ENCODE data around the gene CADPS.

Gene CADPS

DNA sequence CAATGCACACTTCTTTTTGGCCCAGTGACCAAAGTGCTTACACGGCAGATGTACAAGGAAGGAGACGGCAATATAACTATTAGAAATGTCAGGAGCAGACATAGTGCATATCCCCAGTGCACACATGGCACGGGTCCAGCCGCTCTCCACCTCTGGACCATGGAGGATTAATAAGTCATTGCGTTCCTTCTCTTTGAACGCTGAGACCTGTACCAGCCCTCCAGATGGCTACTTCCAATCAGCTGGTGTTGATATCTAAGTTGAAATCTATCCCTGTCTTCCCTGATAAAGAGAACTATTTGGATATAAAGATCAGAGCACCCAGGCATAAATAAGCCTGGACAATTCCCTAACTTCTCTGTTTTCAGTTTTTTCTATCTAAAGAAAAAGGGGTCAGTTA lies 212.5 kb downstream of the CADPS start:
- DNase-seq (ENCODE audit: extremely low spot score, insufficient read length, low read depth) (no peak), FAIRE-seq (no peak)

DNA sequence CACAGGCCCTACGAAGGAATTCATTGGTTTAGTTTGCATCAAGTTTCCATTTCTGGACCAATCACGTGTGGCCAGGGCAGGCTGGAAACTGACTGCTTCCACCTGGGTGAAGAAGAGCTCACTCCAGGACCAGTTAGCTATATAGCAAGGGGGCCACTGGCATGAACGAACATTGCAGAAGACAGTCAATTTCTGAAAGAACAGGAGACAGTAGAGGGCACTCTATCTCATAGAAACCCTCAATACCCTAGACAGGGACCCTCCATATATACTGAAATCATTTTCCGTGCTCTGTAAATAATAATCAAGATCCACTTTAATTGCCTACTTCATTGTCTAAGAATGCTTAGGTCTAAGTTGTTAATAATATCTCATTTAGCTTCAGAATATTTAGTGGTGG lies 215.6 kb downstream of the CADPS start:
- FAIRE-seq = no peak
- no peak for DNase-seq (ENCODE audit: extremely low spot score, insufficient read length, low read depth)

DNA sequence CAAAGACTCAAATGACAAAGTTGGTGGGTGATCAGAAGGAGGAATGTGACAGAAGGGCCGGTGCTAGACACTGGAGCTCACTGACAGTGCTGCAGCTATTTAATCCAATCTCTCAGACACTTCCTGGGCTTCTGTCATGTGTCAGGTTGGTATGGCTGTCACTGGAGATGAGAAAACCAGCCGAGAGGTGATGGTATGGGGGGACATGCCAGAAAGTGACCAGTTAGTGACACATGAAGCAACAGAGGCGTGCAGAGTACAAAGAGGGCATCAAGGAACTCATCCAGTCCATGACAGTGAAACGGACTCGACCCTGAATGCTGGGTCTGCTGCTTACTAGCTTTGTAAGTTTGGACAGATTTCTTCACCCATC lies 219.5 kb downstream of the CADPS start:
- FAIRE-seq = no peak
- DNase-seq (ENCODE audit: extremely low spot score, insufficient read length, low read depth) = no peak

DNA sequence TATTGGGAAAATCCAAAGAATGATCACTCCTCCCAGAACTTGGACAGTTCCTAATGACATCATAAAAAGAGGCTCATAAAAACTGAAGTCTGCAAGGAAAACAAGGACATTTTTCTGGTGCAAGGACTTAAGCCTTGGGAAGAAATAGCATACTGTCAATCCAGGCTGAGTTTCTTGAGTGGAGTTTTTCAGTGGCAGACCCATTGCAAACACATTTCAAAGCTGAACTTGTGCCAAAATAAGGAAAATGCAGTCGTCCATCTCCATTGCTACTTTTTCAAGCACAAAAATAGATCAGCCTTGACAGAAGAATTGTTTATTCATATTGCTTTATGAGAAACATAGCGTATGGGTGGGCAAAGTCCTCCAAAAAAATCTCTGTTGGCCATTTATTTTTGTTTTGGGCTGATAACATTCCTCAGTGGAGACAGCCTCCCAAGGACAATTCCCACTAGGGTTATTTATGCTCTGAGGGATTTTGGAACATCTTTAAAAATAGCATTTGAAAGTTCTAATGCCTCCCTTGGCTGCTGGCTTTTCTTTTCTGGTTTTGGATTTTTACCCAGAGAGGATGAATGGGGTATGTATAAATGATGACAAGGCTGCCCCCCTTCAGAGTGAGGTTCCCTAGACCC lies 220.0 kb downstream of the CADPS start:
- no peak for DNase-seq (ENCODE audit: extremely low spot score, insufficient read length, low read depth)
- no peak for FAIRE-seq

DNA sequence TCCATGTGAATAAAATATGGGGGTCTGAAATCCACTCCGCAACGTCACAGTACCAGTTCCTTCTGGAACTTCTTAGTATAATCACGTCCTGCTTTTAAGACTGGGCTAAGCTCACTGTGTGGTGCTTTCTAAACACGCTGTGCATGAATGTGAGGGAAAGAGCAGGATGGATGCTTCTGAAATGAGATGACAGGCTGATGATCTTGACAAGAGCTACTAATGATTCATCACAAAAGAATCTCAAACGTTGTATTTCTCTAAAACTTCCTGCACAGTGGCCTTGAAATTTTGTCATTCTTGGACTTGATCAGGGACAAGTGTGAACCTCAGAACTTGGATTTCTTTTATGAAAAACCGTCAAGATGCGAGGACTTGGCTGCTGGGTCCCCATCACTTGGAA lies 221.4 kb downstream of the CADPS start:
- no peak for FAIRE-seq
- DNase-seq (ENCODE audit: extremely low spot score, insufficient read length, low read depth) = no peak

DNA sequence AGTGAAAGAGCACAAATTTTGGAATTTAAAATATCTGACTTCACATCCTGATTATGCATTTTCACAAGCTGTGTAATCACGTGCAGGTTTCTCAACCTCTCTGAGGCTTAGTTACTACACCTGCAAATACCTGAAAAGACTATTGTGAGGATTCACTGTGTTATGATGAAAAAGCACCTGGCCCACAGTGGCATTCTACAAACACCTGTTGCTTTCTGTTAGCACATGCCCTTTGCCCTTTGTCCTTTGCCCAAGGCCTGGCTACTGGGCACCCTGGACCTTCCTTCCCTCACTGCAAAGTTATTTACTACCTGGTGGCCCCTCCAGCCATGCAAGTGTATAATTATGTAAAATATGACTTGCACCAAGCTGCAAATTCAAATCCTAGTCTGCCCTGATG lies 227.5 kb downstream of the CADPS start:
- DNase-seq (ENCODE audit: extremely low spot score, insufficient read length, low read depth) (no peak), FAIRE-seq (no peak)

DNA sequence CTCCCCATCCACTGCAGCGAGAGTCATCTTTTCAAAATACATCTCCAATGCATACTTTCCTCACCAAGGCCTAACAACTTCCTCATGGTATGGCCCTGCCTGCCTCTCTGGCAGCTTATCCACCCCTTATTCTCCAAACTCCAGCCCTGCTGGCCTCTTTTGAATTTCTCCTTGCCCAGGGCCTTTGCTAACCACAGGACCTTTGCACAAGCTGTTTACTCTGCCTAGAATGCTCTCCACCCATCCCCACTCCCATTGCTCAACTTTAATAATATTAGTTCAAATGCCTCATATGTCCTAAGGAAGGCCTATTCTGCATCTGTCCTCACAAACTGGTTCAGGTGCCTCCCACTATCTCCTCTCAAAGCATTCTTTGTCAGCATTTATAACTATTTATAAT lies 230.7 kb downstream of the CADPS start:
- FAIRE-seq = no peak
- DNase-seq (ENCODE audit: extremely low spot score, insufficient read length, low read depth) = no peak

DNA sequence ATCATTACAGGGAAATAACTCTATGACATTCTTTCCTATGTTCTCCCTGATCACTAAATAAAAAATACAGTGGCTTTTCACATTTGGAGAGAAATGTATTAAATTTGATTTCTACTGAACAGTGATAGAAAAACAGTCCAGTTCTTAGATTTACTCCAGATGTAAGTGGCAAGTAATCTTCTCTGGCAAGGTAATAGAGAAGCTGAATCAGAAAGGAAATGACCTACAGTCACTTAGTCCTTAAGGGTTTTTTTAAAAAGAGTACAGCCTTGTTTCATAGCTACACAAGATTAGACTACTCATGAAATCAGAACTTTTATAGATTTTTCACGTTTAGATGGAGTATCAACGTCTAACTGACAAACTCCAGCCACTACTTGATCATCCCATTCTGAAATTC lies 236.9 kb downstream of the CADPS start:
- no peak for FAIRE-seq
- DNase-seq (ENCODE audit: extremely low spot score, insufficient read length, low read depth) = no peak

DNA sequence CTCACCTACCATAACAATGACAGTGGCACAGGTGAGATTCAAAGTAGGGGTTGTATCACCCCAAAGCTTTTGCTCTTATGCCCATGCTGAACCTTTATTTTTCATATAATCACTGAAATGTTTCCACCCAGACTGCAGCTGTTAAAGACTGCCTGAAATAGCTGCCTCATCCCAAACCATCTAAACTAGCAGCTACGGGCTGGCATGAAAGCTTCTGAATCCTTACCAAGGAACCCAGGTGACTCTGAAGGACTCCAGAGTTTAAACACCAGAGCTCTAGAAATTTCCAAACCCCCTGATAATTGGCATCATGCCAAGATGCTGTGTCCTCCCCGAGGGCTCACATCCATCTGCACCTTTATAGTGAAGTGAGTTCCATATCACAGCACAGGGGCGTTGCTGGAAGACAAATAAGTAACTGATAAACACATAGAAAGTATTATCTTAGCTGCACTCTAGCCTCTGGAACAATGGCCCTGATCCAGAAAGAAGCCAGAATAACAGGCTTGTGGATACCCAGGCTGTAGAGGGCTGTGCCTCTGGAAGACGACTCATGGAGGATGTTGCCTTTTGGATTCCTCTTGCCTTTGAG lies 238.9 kb downstream of the CADPS start:
- FAIRE-seq (no peak), DNase-seq (ENCODE audit: extremely low spot score, insufficient read length, low read depth) (no peak)

DNA sequence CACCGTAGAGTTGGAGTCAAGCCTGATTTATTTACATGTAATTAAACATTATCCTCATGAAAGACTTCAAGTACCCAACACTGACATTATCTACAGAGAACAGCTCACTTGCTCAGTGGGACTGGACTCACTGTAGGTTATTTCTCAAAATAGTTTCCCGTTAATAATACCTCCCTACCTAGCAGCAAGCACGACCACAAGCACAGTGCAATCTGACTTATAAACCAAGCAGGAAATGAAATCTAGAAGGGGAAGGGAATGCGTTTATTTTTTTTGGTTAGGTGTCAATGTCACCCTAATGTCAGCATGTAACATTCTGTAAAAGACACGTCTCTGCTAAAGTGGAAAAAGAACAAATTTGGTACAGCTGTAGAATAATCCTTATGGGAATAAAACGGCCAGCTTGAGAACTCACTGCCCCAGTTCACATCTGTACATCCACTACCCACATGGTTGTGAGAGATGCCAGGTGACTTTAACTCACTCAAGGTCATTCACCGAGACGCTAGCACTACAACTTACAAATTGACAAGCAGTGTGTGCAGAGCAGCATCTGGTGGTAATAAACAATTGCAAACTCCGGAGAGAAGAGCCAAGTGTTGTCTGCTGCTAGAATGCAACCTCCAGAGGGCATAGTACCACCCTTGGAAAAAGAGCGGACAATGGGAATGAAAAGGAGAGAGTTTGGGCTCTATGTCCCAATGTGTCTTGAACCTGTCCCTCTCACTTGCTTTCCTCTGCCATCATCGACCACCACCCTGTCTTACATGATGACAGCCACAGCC lies 242.5 kb downstream of the CADPS start:
- DNase-seq (ENCODE audit: extremely low spot score, insufficient read length, low read depth) (no peak), FAIRE-seq (peak; percentile 59)

DNA sequence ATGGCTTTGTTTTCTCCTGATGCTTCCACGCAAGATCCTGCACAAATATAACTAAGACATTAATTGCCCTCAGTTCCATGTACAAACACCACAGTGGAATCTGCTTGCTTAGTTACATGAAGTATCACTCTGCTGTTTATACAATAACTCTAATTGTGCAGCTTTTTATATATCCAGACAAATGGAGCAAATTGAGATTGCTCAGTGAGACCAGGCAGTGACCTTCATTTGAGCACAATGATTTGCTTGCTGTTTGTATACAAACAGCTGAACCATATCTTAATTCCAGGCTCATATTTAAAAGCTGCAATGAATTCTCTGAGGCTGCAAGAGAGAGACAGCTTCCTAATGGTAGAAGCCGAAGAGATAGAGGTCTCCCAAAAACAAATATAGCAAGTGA lies 243.7 kb downstream of the CADPS start:
- no peak for FAIRE-seq
- DNase-seq (ENCODE audit: extremely low spot score, insufficient read length, low read depth) = no peak

DNA sequence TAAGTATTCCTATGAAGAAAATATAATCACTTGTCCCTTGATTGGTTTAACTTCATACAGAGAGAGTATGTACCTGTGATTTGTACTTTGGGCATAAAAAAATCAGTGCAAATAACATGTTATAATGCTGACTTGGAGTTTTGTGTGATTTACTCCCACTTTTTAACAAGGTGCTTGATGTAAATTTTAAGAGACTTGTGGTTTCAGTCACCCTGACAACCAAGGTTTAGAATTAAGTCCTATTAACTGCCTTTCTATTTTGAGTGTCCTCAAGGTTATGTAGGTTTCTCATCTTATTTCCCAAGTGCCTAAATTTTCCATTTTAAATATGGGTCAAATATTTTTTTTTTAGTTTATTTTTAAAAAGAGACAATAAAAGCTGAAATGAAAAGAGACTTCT lies 244.6 kb downstream of the CADPS start:
- peak; percentile 38 for FAIRE-seq

DNA sequence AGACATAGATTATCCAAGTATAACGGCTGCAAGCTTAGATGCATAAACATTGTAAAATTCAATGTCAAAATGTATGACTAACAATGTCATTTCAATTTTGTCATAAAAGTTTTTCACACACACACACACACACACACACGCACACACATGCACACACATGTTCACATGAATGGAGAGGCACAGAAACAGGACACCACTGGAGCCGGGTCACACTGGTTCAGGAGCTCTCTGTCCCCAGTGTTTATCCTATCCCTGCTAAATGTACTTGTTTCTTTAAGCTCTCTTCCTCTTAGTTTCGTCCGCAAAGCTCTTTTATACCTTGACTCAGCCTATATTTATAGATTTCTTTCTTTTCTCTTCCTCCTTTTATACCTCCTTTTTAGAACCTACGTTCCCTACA lies 249.9 kb downstream of the CADPS start:
- FAIRE-seq (no peak), DNase-seq (ENCODE audit: extremely low spot score, insufficient read length, low read depth) (no peak)

More for the DNA sequence above, 244.6 kb downstream of the CADPS start:
- no peak for DNase-seq (ENCODE audit: extremely low spot score, insufficient read length, low read depth)

DNA sequence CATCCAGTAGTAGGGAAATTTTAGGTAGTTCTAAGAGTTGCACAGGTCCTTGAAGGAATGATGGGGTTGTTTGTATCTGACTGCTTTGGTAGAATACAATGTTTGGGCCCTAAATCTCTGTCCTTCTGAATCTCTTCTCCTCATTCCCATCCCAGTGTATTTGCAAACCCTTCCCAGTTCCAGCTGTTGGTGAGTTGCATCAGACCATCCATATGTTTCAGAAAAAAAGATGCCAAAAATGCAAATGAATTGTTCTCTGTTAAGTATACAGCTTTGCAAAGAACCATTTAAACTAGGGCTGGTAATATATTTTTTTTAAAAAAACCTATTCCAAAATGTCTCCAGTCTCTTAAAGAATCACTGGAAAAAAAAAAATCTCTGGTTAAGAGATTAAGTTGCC lies 251.0 kb downstream of the CADPS start:
- DNase-seq (ENCODE audit: extremely low spot score, insufficient read length, low read depth) (no peak), FAIRE-seq (no peak)

DNA sequence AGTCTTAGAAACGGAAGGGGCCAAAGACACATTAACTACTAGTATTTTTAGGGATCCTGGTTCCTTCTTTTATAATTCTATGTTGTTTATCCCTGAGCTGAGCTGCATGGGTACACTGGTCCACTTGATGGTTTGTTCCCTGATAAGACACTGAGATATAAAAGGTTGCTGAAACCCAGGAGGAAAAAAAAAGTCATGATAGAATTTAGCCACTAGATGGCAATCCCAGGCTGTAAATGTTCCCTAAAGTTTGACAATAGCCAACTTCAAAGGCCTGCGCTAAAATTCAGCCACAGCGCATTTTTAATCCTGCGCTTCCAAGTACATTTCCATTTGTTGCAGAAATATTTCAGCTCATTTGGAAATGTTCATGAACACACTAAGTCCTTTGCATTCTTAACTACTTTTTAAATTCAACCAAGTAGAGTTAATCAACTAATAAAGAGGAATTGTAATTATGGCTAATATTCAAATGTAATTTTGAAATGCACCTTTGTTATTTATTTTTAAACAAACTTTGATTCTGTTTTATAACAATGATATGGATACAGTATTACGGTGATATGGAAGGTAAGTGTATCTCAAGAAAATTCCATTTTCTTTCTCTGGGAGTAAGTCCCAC lies 252.6 kb downstream of the CADPS start:
- peak; percentile 84 for FAIRE-seq

DNA sequence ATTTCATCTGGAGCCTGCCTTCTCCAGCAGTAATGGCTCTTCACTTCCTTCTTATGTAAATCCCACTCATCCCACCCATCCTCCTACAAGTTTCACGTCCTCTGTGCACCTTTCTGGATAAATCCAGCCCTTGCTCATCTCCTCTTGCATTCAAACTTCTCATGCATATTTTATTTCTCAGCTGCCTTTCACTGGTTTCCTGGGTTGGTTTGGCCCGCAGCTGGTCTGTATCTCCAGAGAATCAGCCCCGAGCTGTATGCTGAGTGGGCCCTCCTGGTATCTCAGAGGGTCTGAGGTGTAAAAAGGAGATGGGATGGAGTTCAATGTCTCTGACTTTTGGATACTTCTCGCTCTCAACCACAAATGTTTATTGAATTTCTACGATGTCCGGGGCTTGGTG lies 253.3 kb downstream of the CADPS start:
- no peak for DNase-seq (ENCODE audit: extremely low spot score, insufficient read length, low read depth)
- no peak for FAIRE-seq

More for the DNA sequence above, 252.6 kb downstream of the CADPS start:
- DNase-seq (ENCODE audit: extremely low spot score, insufficient read length, low read depth) = peak; percentile 7

DNA sequence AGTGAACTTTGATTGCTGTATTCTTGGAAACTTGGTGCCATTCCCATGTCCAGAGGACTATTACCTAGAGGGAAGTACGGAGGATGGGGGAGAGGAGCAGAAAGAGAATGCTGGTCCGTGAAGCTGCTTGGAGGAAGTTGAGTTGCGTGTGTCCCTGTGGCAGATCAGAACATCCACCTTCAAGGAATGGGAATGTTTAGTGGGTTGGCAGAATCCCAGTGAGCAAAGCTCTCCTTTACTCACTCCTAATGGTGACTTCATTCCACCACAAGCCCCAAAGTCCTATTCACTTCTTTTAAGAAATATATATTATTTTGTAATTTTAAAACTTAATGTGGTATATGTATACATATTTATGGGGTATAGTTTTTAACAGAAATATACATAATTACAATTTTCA lies 254.0 kb downstream of the CADPS start:
- DNase-seq (ENCODE audit: extremely low spot score, insufficient read length, low read depth) (no peak), FAIRE-seq (no peak)

DNA sequence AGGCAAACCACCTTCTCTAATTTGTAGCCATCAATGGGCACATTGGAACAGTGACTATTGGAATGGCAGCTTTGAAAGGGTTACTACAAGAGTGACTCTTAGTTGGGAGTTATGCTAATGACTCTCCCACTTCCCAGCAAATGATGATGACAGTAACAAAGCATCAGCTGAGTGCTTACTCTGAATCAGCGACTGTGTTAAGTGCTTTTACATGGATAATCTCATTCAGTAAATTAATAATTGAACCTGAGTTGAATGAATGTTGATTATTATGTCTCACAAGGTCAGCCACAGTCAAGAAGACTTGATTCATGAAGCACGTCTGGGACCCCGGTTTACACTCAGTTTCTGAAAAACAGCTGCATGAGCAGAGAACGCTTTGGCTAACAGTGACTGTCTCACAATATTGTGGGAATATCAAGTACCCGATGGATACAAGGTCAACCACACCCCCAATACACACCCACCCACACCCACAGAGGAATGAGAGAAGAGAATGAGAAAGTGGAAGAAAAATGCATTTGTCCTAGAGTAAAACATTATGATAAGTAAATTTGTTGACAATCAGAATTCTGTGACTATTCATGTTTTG lies 259.9 kb downstream of the CADPS start:
- FAIRE-seq (no peak), DNase-seq (ENCODE audit: extremely low spot score, insufficient read length, low read depth) (no peak)

DNA sequence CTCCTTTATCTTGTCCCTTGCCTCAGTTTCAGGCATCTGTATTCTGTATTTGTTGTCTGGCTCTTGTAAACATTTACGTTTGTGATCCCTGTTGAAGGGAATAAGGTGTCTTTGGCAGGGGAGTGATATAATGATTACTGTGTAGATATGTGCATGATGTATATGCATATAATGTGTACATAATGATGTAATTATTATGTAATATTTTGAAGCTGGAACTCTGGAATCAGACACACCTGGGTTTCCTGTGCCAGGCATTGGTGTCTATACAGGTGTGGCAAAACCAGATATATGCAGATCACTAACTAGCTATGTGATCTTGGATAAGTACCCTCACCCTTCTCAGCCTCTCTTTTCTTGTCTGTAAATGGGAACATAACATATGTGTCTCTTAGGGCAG lies 260.7 kb downstream of the CADPS start:
- DNase-seq (ENCODE audit: extremely low spot score, insufficient read length, low read depth) = no peak
- FAIRE-seq = no peak

DNA sequence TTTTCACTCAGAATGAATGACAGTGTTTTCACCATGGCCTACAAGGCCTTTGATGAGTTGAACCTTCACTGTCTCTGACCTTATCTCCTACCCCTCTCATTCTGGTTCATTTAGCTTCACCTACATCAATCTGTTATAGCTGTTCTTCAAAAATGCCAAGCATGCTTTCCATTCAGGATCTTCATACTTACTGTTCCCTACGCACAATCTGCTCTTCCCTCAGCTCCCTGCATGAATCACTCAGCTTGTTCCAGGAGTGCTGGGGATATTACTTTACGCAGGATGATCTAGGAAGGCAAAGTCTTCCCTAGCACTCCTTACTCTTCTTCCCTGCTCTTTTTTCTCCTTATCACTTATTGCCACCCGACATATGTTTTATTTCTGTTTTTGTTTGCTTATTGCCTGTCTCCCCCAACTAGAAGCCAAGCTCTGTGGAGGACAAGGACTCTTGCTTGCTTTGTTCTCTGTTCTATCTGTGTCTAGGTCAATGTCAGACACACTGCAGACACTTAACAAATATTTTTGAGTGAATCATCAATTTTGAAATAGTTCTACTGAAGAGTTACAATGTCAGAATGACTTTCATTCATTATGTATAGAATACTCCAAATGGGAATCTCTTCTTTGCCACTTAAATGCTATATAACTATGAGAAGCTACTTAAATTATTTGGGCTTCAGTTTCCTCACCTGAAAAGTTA lies 263.5 kb downstream of the CADPS start:
- FAIRE-seq (no peak), DNase-seq (ENCODE audit: extremely low spot score, insufficient read length, low read depth) (no peak)

Data from GM18507 (cell line).